GM12873 (cell line): ENCODE results near the gene TACC3.

Source experiments
- CTCF ChIP-seq: IDR thresholded peaks from 2 replicates; pipeline ENCODE4 v1.5.1; 2012; ENCODE audit warnings: low read depth, mild to moderate bottlenecking, moderate library complexity, low read length, control low read depth; ENCODE audit not compliant: insufficient read depth; ENCODE audit errors: missing control alignments

Gene TACC3

GRCh38 chr4:1721666-1722550 lies 587 bp downstream of the TACC3 start:
- no peak for TF ChIP-seq CTCF

GRCh38 chr4:1722551-1723118 lies 1.3 kb downstream of the TACC3 start:
- no peak for TF ChIP-seq CTCF

GRCh38 chr4:1723131-1723801 lies 1.9 kb downstream of the TACC3 start:
- TF ChIP-seq CTCF: peak; percentile 3

- no peak for TF ChIP-seq CTCF
These were observed 4.2 kb downstream of the TACC3 start for GRCh38 chr4:1725521-1725920.

GRCh38 chr4:1726146-1726934 lies 5.0 kb downstream of the TACC3 start:
- peak; percentile 99 for TF ChIP-seq CTCF

- TF ChIP-seq CTCF: no peak
These were observed 6.1 kb downstream of the TACC3 start for GRCh38 chr4:1727117-1728031.
